DND-41 (cell line): ENCODE results near the gene SAMSN1.

Experiments
- ATAC-seq: fragments of 200-7000 bp; cut with Tn5 transposase; 3 replicates; pipeline ENCODE4 v1.9.1; 2021; ENCODE audit warnings: low read depth; ENCODE audit not compliant: insufficient read depth
- DNase-seq: peaks from one replicate; pipeline ENCODE4 v3.0.0-alpha.2; 2020
- H2AFZ ChIP-seq: 2 replicates; pipeline ENCODE4 v1.6.0; 2012; ENCODE audit warnings: low read depth, low read length
- H3K27ac ChIP-seq: 2 replicates; pipeline ENCODE4 v1.5.1; 2012; ENCODE audit warnings: low read length, inconsistent platforms
- H3K27me3 ChIP-seq: fragments of 200-600 bp; sonication (generic); 2 replicates; pipeline ENCODE4 v1.6.0; 2012; ENCODE audit warnings: low read length, mild to moderate bottlenecking, inconsistent platforms; ENCODE audit not compliant: insufficient read depth, poor library complexity
- H3K36me3 ChIP-seq: 2 replicates; pipeline ENCODE4 v1.5.1; 2012; ENCODE audit warnings: low read length, inconsistent platforms; ENCODE audit not compliant: insufficient read depth
- H3K4me1 ChIP-seq: 2 replicates; pipeline ENCODE4 v1.5.1; 2012; ENCODE audit warnings: mild to moderate bottlenecking, low read length; ENCODE audit not compliant: insufficient read depth
- H3K4me2 ChIP-seq: 2 replicates; pipeline ENCODE4 v1.6.0; 2012; ENCODE audit warnings: mild to moderate bottlenecking, moderate library complexity, low read length, inconsistent platforms; ENCODE audit not compliant: insufficient read depth
- H3K4me3 ChIP-seq, 2 experiments: fragments of 200-600 bp in 1 of 2; shearing (Covaris generic) in 1 of 2; 2 replicates each; pipeline ENCODE4 v1.5.1; 2012 to 2016; ENCODE audit warnings: inconsistent platforms in 2 of 2, low read length in 2 of 2, mild to moderate bottlenecking in 2 of 2, low read depth in 1 of 2, moderate library complexity in 1 of 2
- H3K79me2 ChIP-seq: 2 replicates; pipeline ENCODE4 v1.6.0; 2012; ENCODE audit warnings: low read length, inconsistent platforms; ENCODE audit not compliant: insufficient read depth
- H3K9ac ChIP-seq: 2 replicates; pipeline ENCODE4 v1.6.0; 2012; ENCODE audit warnings: low read depth, mild to moderate bottlenecking, inconsistent platforms, low read length, moderate library complexity
- H3K9me3 ChIP-seq: 2 replicates; pipeline ENCODE4 v1.5.1; 2012; ENCODE audit warnings: low read length, moderate library complexity, mild to moderate bottlenecking, inconsistent platforms; ENCODE audit not compliant: insufficient read depth, severe bottlenecking
- H4K20me1 ChIP-seq: 2 replicates; pipeline ENCODE4 v1.6.0; 2012; ENCODE audit warnings: low read length; ENCODE audit not compliant: insufficient read depth
- CTCF ChIP-seq: IDR thresholded peaks from 2 replicates; pipeline ENCODE4 v1.5.1; 2012; ENCODE audit warnings: borderline replicate concordance, low read length, moderate library complexity, mild to moderate bottlenecking; ENCODE audit not compliant: poor library complexity, severe bottlenecking; ENCODE audit errors: extremely low read depth
- EZH2 ChIP-seq: IDR thresholded peaks from 3 replicates; pipeline ENCODE4 v1.6.1; 2012; ENCODE audit warnings: borderline replicate concordance, low read depth, mild to moderate bottlenecking, moderate library complexity, low read length, inconsistent platforms; ENCODE audit not compliant: severe bottlenecking

SAMSN1 gene

GRCh38 chr21:14526199-14526598 lies 19.9 kb downstream of the SAMSN1 start:
- peaks cover 99% of the 10 kb centered on the region for H3K79me2 ChIP-seq
- no peak for ATAC-seq
- no peaks in the 10 kb centered on the region for H3K27me3 ChIP-seq
- no peaks in the 10 kb centered on the region for H4K20me1 ChIP-seq
- no peaks in the 10 kb centered on the region for H3K9me3 ChIP-seq
- H2AFZ ChIP-seq = no peak overlapping the region
- H3K9ac ChIP-seq = peak overlapping the region; percentile 48
- H3K4me3 ChIP-seq = no peak overlapping the region
- H3K4me1 ChIP-seq = peaks cover 88% of the 10 kb centered on the region
- DNase-seq = no peak
- peaks cover 2% of the 10 kb centered on the region; the same call in 1 of the 2 replicates for H3K36me3 ChIP-seq
- H3K4me2 ChIP-seq = peak overlapping the region; percentile 27; the same call in 1 of the 2 replicates
- H3K27ac ChIP-seq = peak overlapping the region; percentile 70
- TF ChIP-seq CTCF (no peak), EZH2 (no peak)

- peak; percentile 62 for ATAC-seq
- Histone ChIP-seq H3K36me3 (peaks cover 16% of the 10 kb centered on the region; the same call in 1 of the 2 replicates), H3K4me2 (peak overlapping the region; percentile 55), H3K27ac (peak overlapping the region; percentile 59), H3K9me3 (no peaks in the 10 kb centered on the region), H3K79me2 (peaks cover 97% of the 10 kb centered on the region), H3K27me3 (no peaks in the 10 kb centered on the region), H3K9ac (peak overlapping the region; percentile 19), H3K4me3 (peak overlapping the region in 1 of 2 experiments; percentile 32; a peak in 2 of 4 replicates), H2AFZ (no peak overlapping the region), H3K4me1 (peaks cover 93% of the 10 kb centered on the region), H4K20me1 (no peaks in the 10 kb centered on the region)
- no peak for TF ChIP-seq CTCF
- no peak for TF ChIP-seq EZH2
- DNase-seq = peak; percentile 53
Measured at GRCh38 chr21:14523234-14523633, 22.9 kb downstream of the SAMSN1 start.

- no peak overlapping the region for H2AFZ ChIP-seq
- peaks cover 21% of the 10 kb centered on the region; the same call in 1 of the 2 replicates for H3K36me3 ChIP-seq
- ATAC-seq (no peak), DNase-seq (no peak)
- H4K20me1 ChIP-seq = no peaks in the 10 kb centered on the region
- no peaks in the 10 kb centered on the region for H3K27me3 ChIP-seq
- H3K4me2 ChIP-seq = peak overlapping the region; percentile 55; the same call in 1 of the 2 replicates
- peak overlapping the region in 1 of 2 experiments; percentile 36; a peak in 1 of 4 replicates for H3K4me3 ChIP-seq
- H3K9ac ChIP-seq = peak overlapping the region; percentile 19
- H3K79me2 ChIP-seq = peaks cover 97% of the 10 kb centered on the region
- H3K9me3 ChIP-seq = no peaks in the 10 kb centered on the region
- H3K27ac ChIP-seq = peak overlapping the region; percentile 59
- TF ChIP-seq EZH2 (no peak), CTCF (no peak)
- peaks cover 93% of the 10 kb centered on the region for H3K4me1 ChIP-seq
Measured at GRCh38 chr21:14522736-14523135, 23.4 kb downstream of the SAMSN1 start.
